ENCODE data around the gene MAB21L1.

GRCh38 chr13:35478271-35479037 lies 2.0 kb upstream of the MAB21L1 start:
- TF ChIP-seq CTCF (IDR thresholded peaks at IDR 0.05) (no peak), EZH2 (IDR thresholded peaks at IDR 0.05; ENCODE audit: borderline replicate concordance, insufficient read depth, low read depth, low read length, poor library complexity, severe bottlenecking) (no peak)
